ENCODE results near the gene DRD4. TPM values are rescaled to one million over a fixed set of nuclear protein-coding genes. Genes with fewer than 3 reads are reported as not detected.
"Not testable (repeated sequence)": the region's sequence is repeated elsewhere in the genome, so short reads cannot be mapped to it uniquely, and the experiment has no call there.

The DRD4 gene
- polyA plus RNA-seq, 4 donors, result 0.35 to 5.0 (median 1.6) TPM

- DNase-seq (ENCODE audit: low read depth in 4 of 4, low spot score in 3 of 4), result no peak
These were observed 28.7 kb downstream of the DRD4 start for GRCh38 chr11:665704-666281.

- DNase-seq (ENCODE audit: low read depth in 4 of 4, low spot score in 3 of 4), result no peak
These were observed 36.8 kb downstream of the DRD4 start for GRCh38 chr11:673866-674265.

- DNase-seq (ENCODE audit: low read depth in 4 of 4, low spot score in 3 of 4), result no peak
These were observed 37.3 kb downstream of the DRD4 start for GRCh38 chr11:674406-674805.

GRCh38 chr11:678297-678696 lies 41.2 kb downstream of the DRD4 start:
- DNase-seq (ENCODE audit: low read depth in 4 of 4, low spot score in 3 of 4), result no peak

GRCh38 chr11:679271-680207 lies 42.5 kb downstream of the DRD4 start:
- DNase-seq (ENCODE audit: low read depth in 4 of 4, low spot score in 3 of 4), result no peak

- no peak for DNase-seq (ENCODE audit: low read depth in 4 of 4, low spot score in 3 of 4)
These were observed 43.4 kb downstream of the DRD4 start for GRCh38 chr11:680476-680875.

GRCh38 chr11:680970-681369 lies 43.9 kb downstream of the DRD4 start:
- no peak for DNase-seq (ENCODE audit: low read depth in 4 of 4, low spot score in 3 of 4)

GRCh38 chr11:686451-687243 lies 49.6 kb downstream of the DRD4 start:
- no peak for DNase-seq (ENCODE audit: low read depth in 4 of 4, low spot score in 3 of 4)

- DNase-seq (ENCODE audit: low read depth in 4 of 4, low spot score in 3 of 4), result no peak
These were observed 50.7 kb downstream of the DRD4 start for GRCh38 chr11:687751-688150.

GRCh38 chr11:688681-689080 lies 51.6 kb downstream of the DRD4 start:
- no peak for DNase-seq (ENCODE audit: low read depth in 4 of 4, low spot score in 3 of 4)

GRCh38 chr11:689625-690024 lies 52.6 kb downstream of the DRD4 start:
- DNase-seq (ENCODE audit: low read depth in 4 of 4, low spot score in 3 of 4), result no peak

- DNase-seq (ENCODE audit: low read depth in 4 of 4, low spot score in 3 of 4), result not testable (repeated sequence)
These were observed 53.2 kb downstream of the DRD4 start for GRCh38 chr11:690244-690643.

Other genes starting within 250 kb of the DRD4 start
- 1 to 10 TPM in 3 of 4 donors, under 1 TPM in 1; 0.38 to 9.1 (median 4.9) TPM for gene PKP3, start 243.1 kb upstream of the DRD4 start, polyA plus RNA-seq (ENCODE audit: insufficient read length in 4 of 4)
- 10 to 100 TPM; 13.2 to 50.5 (median 35.5) TPM for gene SIGIRR, start 222.3 kb upstream of the DRD4 start, polyA plus RNA-seq (ENCODE audit: insufficient read length in 4 of 4)
- gene ANO9, start 195.3 kb upstream of the DRD4 start, polyA plus RNA-seq (ENCODE audit: insufficient read length in 4 of 4), result 10 to 100 TPM in 2 of 4 donors, 1 to 10 TPM in 1, under 1 TPM in 1; 0.72 to 14.7 (median 9.9) TPM
- gene PTDSS2, start 187.0 kb upstream of the DRD4 start, polyA plus RNA-seq (ENCODE audit: insufficient read length in 4 of 4), result 10 to 100 TPM; 22.9 to 46.4 (median 31.0) TPM
- 100 to 1,000 TPM in 1 of 4 donors, 10 to 100 TPM in 3; 75.4 to 108 (median 87.4) TPM for gene RNH1, start 130.0 kb upstream of the DRD4 start, polyA plus RNA-seq (ENCODE audit: insufficient read length in 4 of 4)
- 10 to 100 TPM; 30.9 to 55.9 (median 41.2) TPM for gene HRAS, start 101.7 kb upstream of the DRD4 start, polyA plus RNA-seq (ENCODE audit: insufficient read length in 4 of 4)
- gene LRRC56, start 99.7 kb upstream of the DRD4 start, polyA plus RNA-seq (ENCODE audit: insufficient read length in 4 of 4), result 1 to 10 TPM; 1.4 to 6.6 (median 3.2) TPM
- gene LMNTD2, start 76.5 kb upstream of the DRD4 start, polyA plus RNA-seq (ENCODE audit: insufficient read length in 4 of 4), result 1 to 10 TPM in 3 of 4 donors, under 1 TPM in 1; 0.75 to 7.5 (median 2.8) TPM
- gene RASSF7, start 76.3 kb upstream of the DRD4 start, polyA plus RNA-seq (ENCODE audit: insufficient read length in 4 of 4), result 10 to 100 TPM in 3 of 4 donors, 1 to 10 TPM in 1; 6.0 to 69.8 (median 35.6) TPM
- gene PHRF1, start 60.8 kb upstream of the DRD4 start, polyA plus RNA-seq (ENCODE audit: insufficient read length in 4 of 4), result 10 to 100 TPM; 17.5 to 30.4 (median 18.9) TPM
- gene IRF7, start 21.3 kb upstream of the DRD4 start, polyA plus RNA-seq (ENCODE audit: insufficient read length in 4 of 4), result 10 to 100 TPM in 1 of 4 donors, 1 to 10 TPM in 3; 4.6 to 14.7 (median 8.5) TPM
- 10 to 100 TPM in 3 of 4 donors, 1 to 10 TPM in 1; 2.1 to 50.6 (median 33.0) TPM for gene CDHR5, start 12.3 kb upstream of the DRD4 start, polyA plus RNA-seq (ENCODE audit: insufficient read length in 4 of 4)
- 1 to 10 TPM in 2 of 4 donors, under 1 TPM in 1, not detected in 1; 0.47 to 3.1 (median 1.4) TPM for gene SCT, start 10.1 kb upstream of the DRD4 start, polyA plus RNA-seq (ENCODE audit: insufficient read length in 4 of 4)
- 10 to 100 TPM; 35.3 to 53.0 (median 45.3) TPM for gene DEAF1, start 58.0 kb downstream of the DRD4 start, polyA plus RNA-seq (ENCODE audit: insufficient read length in 4 of 4)
- 10 to 100 TPM; 26.8 to 59.8 (median 37.1) TPM for gene TMEM80, start 58.5 kb downstream of the DRD4 start, polyA plus RNA-seq (ENCODE audit: insufficient read length in 4 of 4)
- 100 to 1,000 TPM in 2 of 4 donors, 10 to 100 TPM in 1, 1 to 10 TPM in 1; 3.8 to 190 (median 89.3) TPM for gene EPS8L2, start 69.0 kb downstream of the DRD4 start, polyA plus RNA-seq (ENCODE audit: insufficient read length in 4 of 4)
- gene TALDO1, start 110.2 kb downstream of the DRD4 start, polyA plus RNA-seq (ENCODE audit: insufficient read length in 4 of 4), result 100 to 1,000 TPM in 3 of 4 donors, 10 to 100 TPM in 1; 97.0 to 148 (median 132) TPM
- gene GATD1, start 140.2 kb downstream of the DRD4 start, polyA plus RNA-seq (ENCODE audit: insufficient read length in 4 of 4), result 100 to 1,000 TPM in 1 of 4 donors, 10 to 100 TPM in 3; 48.2 to 109 (median 59.7) TPM
- gene CEND1, start 152.8 kb downstream of the DRD4 start, polyA plus RNA-seq (ENCODE audit: insufficient read length in 4 of 4), result 1 to 10 TPM in 1 of 4 donors, under 1 TPM in 3; 0.49 to 1.5 (median 0.59) TPM
- 10 to 100 TPM; 12.3 to 22.0 (median 14.1) TPM for gene SLC25A22, start 161.0 kb downstream of the DRD4 start, polyA plus RNA-seq (ENCODE audit: insufficient read length in 4 of 4)
- 10 to 100 TPM in 1 of 4 donors, 1 to 10 TPM in 3; 8.1 to 17.2 (median 8.6) TPM for gene PIDD1, start 168.0 kb downstream of the DRD4 start, polyA plus RNA-seq (ENCODE audit: insufficient read length in 4 of 4)
- 1,000 to 10,000 TPM in 2 of 4 donors, 100 to 1,000 TPM in 2; 912 to 1,248 (median 1,002) TPM for gene RPLP2, start 172.7 kb downstream of the DRD4 start, polyA plus RNA-seq (ENCODE audit: insufficient read length in 4 of 4)
- gene PNPLA2, start 181.6 kb downstream of the DRD4 start, polyA plus RNA-seq (ENCODE audit: insufficient read length in 4 of 4), result 10 to 100 TPM; 30.5 to 92.4 (median 44.1) TPM
- gene CRACR2B, start 190.7 kb downstream of the DRD4 start, polyA plus RNA-seq (ENCODE audit: insufficient read length in 4 of 4), result 10 to 100 TPM in 3 of 4 donors, 1 to 10 TPM in 1; 3.6 to 20.3 (median 11.3) TPM
- gene CD151, start 195.7 kb downstream of the DRD4 start, polyA plus RNA-seq (ENCODE audit: insufficient read length in 4 of 4), result 100 to 1,000 TPM; 124 to 228 (median 174) TPM
- 100 to 1,000 TPM in 1 of 4 donors, 10 to 100 TPM in 3; 75.4 to 128 (median 87.2) TPM for gene POLR2L, start 205.3 kb downstream of the DRD4 start, polyA plus RNA-seq (ENCODE audit: insufficient read length in 4 of 4)
- gene TSPAN4, start 205.6 kb downstream of the DRD4 start, polyA plus RNA-seq (ENCODE audit: insufficient read length in 4 of 4), result 100 to 1,000 TPM in 1 of 4 donors, 10 to 100 TPM in 3; 57.4 to 142 (median 71.4) TPM